ENCODE measurements around the gene THRB. TPM values are rescaled to one million over a fixed set of nuclear protein-coding genes. Genes with fewer than 3 reads are reported as not detected.

Gene THRB
- polyA plus RNA-seq, 2 of the 4 experiments (the other 2 are of a cell fraction) = 2.0 to 2.3 TPM

DNA sequence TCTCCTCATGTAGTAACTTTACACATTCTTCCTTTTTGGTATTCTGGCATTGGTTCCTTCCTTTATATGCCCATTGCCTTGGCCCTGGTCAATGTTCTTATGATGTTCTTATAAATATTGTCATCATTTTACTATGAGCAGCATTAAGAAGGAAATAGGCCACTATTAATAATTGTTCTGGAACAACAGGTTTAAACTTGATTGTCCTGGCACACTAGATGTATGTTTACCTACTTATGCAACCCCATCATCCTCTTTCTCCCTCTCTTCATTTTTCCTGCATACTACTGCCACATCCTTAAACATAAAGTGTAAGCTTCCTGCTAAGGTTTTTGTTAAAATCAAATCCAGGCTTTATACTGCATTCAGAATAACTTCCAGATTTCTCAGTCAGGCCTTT lies 114.7 kb downstream of the THRB start:
- Histone ChIP-seq H3K4me1 (peaks cover 22% of the 10 kb centered on the region), H3K4me2 (no peak overlapping the region), H3K9me3 (no peaks in the 10 kb centered on the region), H3K4me3 (no peak overlapping the region), H3K27ac (no peak overlapping the region)
- ChIA-PET POLR2A (no interaction called here), CTCF (no interaction called here)
- no peak for DNase-seq (ENCODE audit: low read depth in 1 of 2, low spot score in 1 of 2)
- ATAC-seq = no peak
- TF ChIP-seq RAD21 (conservative IDR thresholded peaks at IDR 0.05 in 1 of 2, IDR thresholded peaks at IDR 0.05 in 1 of 2) = no peak
- no peak for TF ChIP-seq ESRRA (IDR thresholded peaks at IDR 0.05; ENCODE audit: borderline replicate concordance, low read length)
- TF ChIP-seq FOXS1 (CRISPR knock-in tag; IDR thresholded peaks at IDR 0.05) = no peak
- no peak for TF ChIP-seq EP300 (IDR thresholded peaks at IDR 0.05)
- TF ChIP-seq PHF8 (IDR thresholded peaks at IDR 0.05; ENCODE audit: borderline replicate concordance, low read depth) = no peak
- no peak for TF ChIP-seq EHF (CRISPR knock-in tag; IDR thresholded peaks at IDR 0.05)
- no peak for TF ChIP-seq FOSL2 (IDR thresholded peaks at IDR 0.05)
- no peak for TF ChIP-seq FOSL2 (CRISPR knock-in tag; IDR thresholded peaks at IDR 0.05)
- TF ChIP-seq POLR2AphosphoS2 (conservative IDR thresholded peaks at IDR 0.05; ENCODE audit: low read length) = no peak
- TF ChIP-seq, protein P1, sequence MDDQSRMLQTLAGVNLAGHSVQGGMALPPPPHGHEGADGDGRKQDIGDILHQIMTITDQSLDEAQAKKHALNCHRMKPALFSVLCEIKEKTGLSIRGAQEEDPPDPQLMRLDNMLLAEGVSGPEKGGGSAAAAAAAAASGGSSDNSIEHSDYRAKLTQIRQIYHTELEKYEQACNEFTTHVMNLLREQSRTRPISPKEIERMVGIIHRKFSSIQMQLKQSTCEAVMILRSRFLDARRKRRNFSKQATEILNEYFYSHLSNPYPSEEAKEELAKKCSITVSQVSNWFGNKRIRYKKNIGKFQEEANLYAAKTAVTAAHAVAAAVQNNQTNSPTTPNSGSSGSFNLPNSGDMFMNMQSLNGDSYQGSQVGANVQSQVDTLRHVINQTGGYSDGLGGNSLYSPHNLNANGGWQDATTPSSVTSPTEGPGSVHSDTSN (IDR thresholded peaks at IDR 0.05) = no peak
- no peak for TF ChIP-seq RARB (CRISPR knock-in tag; IDR thresholded peaks at IDR 0.05)
- TF ChIP-seq, protein P2, sequence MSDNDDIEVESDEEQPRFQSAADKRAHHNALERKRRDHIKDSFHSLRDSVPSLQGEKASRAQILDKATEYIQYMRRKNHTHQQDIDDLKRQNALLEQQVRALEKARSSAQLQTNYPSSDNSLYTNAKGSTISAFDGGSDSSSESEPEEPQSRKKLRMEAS (IDR thresholded peaks at IDR 0.05) = no peak
- no peak for TF ChIP-seq KDM5A (IDR thresholded peaks at IDR 0.05)
- no peak for FAIRE-seq

DNA sequence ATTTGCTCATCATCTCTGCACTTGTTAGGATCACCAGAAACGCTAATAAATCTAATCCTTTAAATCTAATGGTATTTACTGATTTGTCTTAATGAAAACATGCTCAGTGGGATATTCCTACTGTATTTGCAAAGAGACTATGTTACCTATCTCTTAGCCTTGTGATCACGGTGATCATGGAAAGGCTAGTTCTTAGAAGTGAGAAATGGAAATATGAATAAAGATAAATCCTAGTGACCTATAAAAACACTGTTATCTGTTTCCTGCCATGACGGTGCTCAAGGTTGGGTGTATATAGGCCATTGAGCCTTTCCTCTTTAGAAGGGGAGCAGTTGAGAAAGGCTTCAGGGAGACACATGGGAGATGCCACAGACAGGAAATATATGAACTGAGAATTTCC lies 116.3 kb downstream of the THRB start:
- ChIA-PET POLR2A (no interaction called here), CTCF (interaction anchor here (0.9 kb wide), 1 partner anchor 15 kb away, joined by 3 read pairs; no protein-coding TSS in a partner anchor)
- Histone ChIP-seq H3K4me2 (no peak overlapping the region), H3K9me3 (no peaks in the 10 kb centered on the region), H3K27ac (no peak overlapping the region), H3K4me3 (no peak overlapping the region), H3K4me1 (peaks cover 28% of the 10 kb centered on the region)
- WGBS (ENCODE audit: missing lambda C conversion rate) = 91% methylated on average over 3 of the region's 3 CpGs
- FAIRE-seq (no peak), ATAC-seq (no peak), DNase-seq (ENCODE audit: low read depth in 1 of 2, low spot score in 1 of 2) (no peak)
- TF ChIP-seq, protein P1 (IDR thresholded peaks at IDR 0.05) = no peak
- TF ChIP-seq HDAC2 (IDR thresholded peaks at IDR 0.05) = no peak
- no peak for TF ChIP-seq HOXA7 (CRISPR knock-in tag; IDR thresholded peaks at IDR 0.05)
- TF ChIP-seq RNF2 (IDR thresholded peaks at IDR 0.05; ENCODE audit: borderline replicate concordance, low read depth) = no peak
- TF ChIP-seq JUN (IDR thresholded peaks at IDR 0.05) = no peak

DNA sequence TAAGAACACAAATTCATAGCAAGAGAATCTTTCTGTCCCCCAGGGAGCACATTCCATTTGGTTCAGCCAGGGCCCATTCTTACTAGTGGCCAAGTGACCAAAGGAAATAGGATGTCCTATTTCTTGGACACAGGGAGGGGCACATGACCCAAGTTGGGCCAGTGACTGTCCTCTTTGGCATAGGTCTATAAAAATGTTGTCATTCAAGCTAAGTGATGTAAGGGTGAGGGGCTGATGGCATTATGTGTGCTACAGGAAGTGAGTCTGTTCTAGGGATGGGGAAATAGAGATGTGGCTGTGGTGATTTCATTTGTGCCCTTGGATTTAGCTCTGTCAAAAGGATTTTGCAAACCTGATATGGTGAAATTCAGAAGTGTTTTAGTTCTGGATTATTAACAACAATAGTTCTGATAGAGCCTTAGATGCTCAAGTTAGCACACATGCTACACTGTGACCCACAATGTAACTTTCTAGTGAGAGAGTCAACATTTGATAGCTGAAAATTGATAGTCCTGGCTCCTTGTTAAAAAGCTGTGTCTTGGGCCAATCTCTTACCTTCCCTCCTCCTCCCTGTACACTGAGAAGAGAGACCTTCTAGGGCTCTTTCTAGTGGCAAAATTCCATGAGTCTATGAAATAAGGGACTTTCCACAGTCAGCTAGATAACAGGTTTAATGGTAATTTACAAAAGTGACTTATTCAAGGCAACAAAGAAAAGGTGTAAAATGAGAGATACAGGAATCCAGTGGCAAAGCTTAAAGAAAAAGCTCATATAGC lies 117.2 kb downstream of the THRB start:
- DNase-seq (ENCODE audit: low read depth in 1 of 2, low spot score in 1 of 2) (no peak), FAIRE-seq (no peak)
- POLR2A ChIA-PET = no interaction called here

More for the DNA sequence above, 117.2 kb downstream of the THRB start:
- TF ChIP-seq KDM5A (IDR thresholded peaks at IDR 0.05) (no peak), ZNF302 (CRISPR knock-in tag; IDR thresholded peaks at IDR 0.05) (no peak), KDM1A (IDR thresholded peaks at IDR 0.05; ENCODE audit: low read depth) (no peak), BHLHE40 (IDR thresholded peaks at IDR 0.05; ENCODE audit: low read depth, low read length) (no peak), HOXA7 (CRISPR knock-in tag; IDR thresholded peaks at IDR 0.05) (no peak), RARB (CRISPR knock-in tag; IDR thresholded peaks at IDR 0.05) (no peak), PHF8 (IDR thresholded peaks at IDR 0.05; ENCODE audit: borderline replicate concordance, low read depth) (no peak), EP300 (IDR thresholded peaks at IDR 0.05) (no peak), FOXS1 (CRISPR knock-in tag; IDR thresholded peaks at IDR 0.05) (no peak)
- TF ChIP-seq, protein P3, sequence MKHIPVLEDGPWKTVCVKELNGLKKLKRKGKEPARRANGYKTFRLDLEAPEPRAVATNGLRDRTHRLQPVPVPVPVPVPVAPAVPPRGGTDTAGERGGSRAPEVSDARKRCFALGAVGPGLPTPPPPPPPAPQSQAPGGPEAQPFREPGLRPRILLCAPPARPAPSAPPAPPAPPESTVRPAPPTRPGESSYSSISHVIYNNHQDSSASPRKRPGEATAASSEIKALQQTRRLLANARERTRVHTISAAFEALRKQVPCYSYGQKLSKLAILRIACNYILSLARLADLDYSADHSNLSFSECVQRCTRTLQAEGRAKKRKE (CRISPR knock-in tag; IDR thresholded peaks at IDR 0.05; ENCODE audit: low read depth) = no peak
- TF ChIP-seq, protein P4, sequence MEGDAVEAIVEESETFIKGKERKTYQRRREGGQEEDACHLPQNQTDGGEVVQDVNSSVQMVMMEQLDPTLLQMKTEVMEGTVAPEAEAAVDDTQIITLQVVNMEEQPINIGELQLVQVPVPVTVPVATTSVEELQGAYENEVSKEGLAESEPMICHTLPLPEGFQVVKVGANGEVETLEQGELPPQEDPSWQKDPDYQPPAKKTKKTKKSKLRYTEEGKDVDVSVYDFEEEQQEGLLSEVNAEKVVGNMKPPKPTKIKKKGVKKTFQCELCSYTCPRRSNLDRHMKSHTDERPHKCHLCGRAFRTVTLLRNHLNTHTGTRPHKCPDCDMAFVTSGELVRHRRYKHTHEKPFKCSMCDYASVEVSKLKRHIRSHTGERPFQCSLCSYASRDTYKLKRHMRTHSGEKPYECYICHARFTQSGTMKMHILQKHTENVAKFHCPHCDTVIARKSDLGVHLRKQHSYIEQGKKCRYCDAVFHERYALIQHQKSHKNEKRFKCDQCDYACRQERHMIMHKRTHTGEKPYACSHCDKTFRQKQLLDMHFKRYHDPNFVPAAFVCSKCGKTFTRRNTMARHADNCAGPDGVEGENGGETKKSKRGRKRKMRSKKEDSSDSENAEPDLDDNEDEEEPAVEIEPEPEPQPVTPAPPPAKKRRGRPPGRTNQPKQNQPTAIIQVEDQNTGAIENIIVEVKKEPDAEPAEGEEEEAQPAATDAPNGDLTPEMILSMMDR (IDR thresholded peaks at IDR 0.05) = no peak
- Histone ChIP-seq H3K9me3 (no peaks in the 10 kb centered on the region), H3K27ac (no peak overlapping the region), H3K4me2 (no peak overlapping the region), H3K4me1 (peaks cover 28% of the 10 kb centered on the region), H3K4me3 (no peak overlapping the region)
- no peak for ATAC-seq
- CTCF ChIA-PET = interaction anchor here (0.9 to 2.0 kb wide), 3 partner anchors 11 to 14 kb away, joined by 3 to 8 read pairs (median 8); no protein-coding TSS in a partner anchor
